Activated CD4-positive, alpha-beta T cell treated with anti-CD3 and anti-CD28 coated beads for 36 hours (primary cell): ENCODE data around the gene PI4KA. TPM values are rescaled to one million over a fixed set of nuclear protein-coding genes. Genes with fewer than 3 reads are reported as not detected.
A peak's percentile ranks its signal among the peaks of the same experiment; 100 is the strongest.
"Not testable (repeated sequence)": the region's sequence is repeated elsewhere in the genome, so short reads cannot be mapped to it uniquely, and the experiment has no call there.

Experiments used
- ATAC-seq: fragments of 200-7000 bp; cut with Tn5 transposase; one replicate; pipeline ENCODE4 v1.10.0; 2021; ENCODE audit warnings: mild to moderate bottlenecking, moderate library complexity
- CTCF ChIA-PET: fragments of 350-600 bp; sonication (Branson Sonifier 250); formaldehyde crosslinking; loops from one replicate; lab custom pipeline; 2021; ENCODE audit warnings: antibody characterized with exemption; lab: Charles Lee
- POLR2A ChIA-PET: fragments of 350-600 bp; sonication (Branson Sonifier 250); formaldehyde crosslinking; loops from one replicate; lab custom pipeline; 2021; ENCODE audit warnings: antibody characterized with exemption, inconsistent platforms; lab: Charles Lee
- DNase-seq: peaks from one replicate; pipeline ENCODE4 v3.0.0-alpha.2; 2020
- H3K27ac Mint-ChIP-seq: one replicate; pipeline ENCODE4 v1.8.0; 2021; ENCODE audit warnings: mixed read lengths
- H3K27me3 Mint-ChIP-seq: one replicate; pipeline ENCODE4 v1.8.0; 2021; ENCODE audit warnings: mixed read lengths
- H3K36me3 Mint-ChIP-seq: one replicate; pipeline ENCODE4 v1.8.0; 2021; ENCODE audit warnings: low read depth, mixed read lengths
- H3K4me1 Mint-ChIP-seq: one replicate; pipeline ENCODE4 v1.8.0; 2021; ENCODE audit warnings: mixed read lengths
- H3K4me3 Mint-ChIP-seq: one replicate; pipeline ENCODE4 v1.8.0; 2021; ENCODE audit warnings: mild to moderate bottlenecking, moderate library complexity, mixed read lengths
- H3K9me3 Mint-ChIP-seq: one replicate; pipeline ENCODE4 v1.8.0; 2021; ENCODE audit warnings: low read depth, mixed read lengths
- intact Hi-C, 2 experiments: fragments of 100-400 bp; cut with DNase I in 1 of 2; cut with micrococcal nuclease in 1 of 2; formaldehyde crosslinking; loops; one replicate each; pipeline versions ENCODE4 v1.14.2 to v1.15.1; 2022 to 2024; cut with DNase I, micrococcal nuclease
- total RNA-seq, 2 experiments: library from RNA; stranded (reverse); gene quantifications; one replicate each; pipeline ENCODE4 v1.2.3, GENCODE V29; 2021

Gene PI4KA
- total RNA-seq, 2 experiments from 2014 or later = 52.8 TPM

- POLR2A ChIA-PET, intact Hi-C loops, H3K36me3 Mint-ChIP-seq, CTCF ChIA-PET, H3K4me3 Mint-ChIP-seq, H3K27me3 Mint-ChIP-seq, H3K4me1 Mint-ChIP-seq, H3K9me3 Mint-ChIP-seq, ATAC-seq, DNase-seq, H3K27ac Mint-ChIP-seq: not testable (repeated sequence)
Measured at GRCh38 chr22:20709966-20710365, 148.6 kb downstream of the PI4KA start.

GRCh38 chr22:20707549-20708118, 151.0 kb downstream of the PI4KA start:
- H3K4me1 Mint-ChIP-seq, H3K27ac Mint-ChIP-seq, POLR2A ChIA-PET, DNase-seq, H3K36me3 Mint-ChIP-seq, intact Hi-C loops, H3K27me3 Mint-ChIP-seq, H3K4me3 Mint-ChIP-seq, CTCF ChIA-PET, H3K9me3 Mint-ChIP-seq, ATAC-seq: not testable (repeated sequence)

- Mint-ChIP-seq H3K4me3 (peak overlapping the region; percentile 51), H3K4me1 (peaks cover 11% of the 10 kb centered on the region)
- H3K27me3 Mint-ChIP-seq, POLR2A ChIA-PET, H3K27ac Mint-ChIP-seq, H3K9me3 Mint-ChIP-seq, H3K36me3 Mint-ChIP-seq, ATAC-seq: not testable (repeated sequence)
- DNase-seq = peak; percentile 37
- intact Hi-C loops = loop anchor here (1.0 to 5.0 kb wide), 9 partner anchors 79 to 587 kb away; partner anchors contain the start of genes CRKL (in 1 of the 2), DGCR6L (in 1 of the 2), KLHL22 (in 1 of the 2) and MED15 (in 1 of the 2)
- CTCF ChIA-PET = interaction anchor here (0.8 to 1.0 kb wide), 4 partner anchors 37 to 139 kb away, joined by 3 to 6 read pairs (median 3); no protein-coding TSS in a partner anchor
Measured at GRCh38 chr22:20703816-20704609, 154.6 kb downstream of the PI4KA start.

GRCh38 chr22:20703414-20703806, 155.2 kb downstream of the PI4KA start:
- Mint-ChIP-seq H3K4me3 (peak overlapping the region; percentile 90), H3K4me1 (peaks cover 11% of the 10 kb centered on the region)
- CTCF ChIA-PET = interaction anchor here (0.8 to 1.0 kb wide), 2 partner anchors 52 to 139 kb away, joined by 3 to 6 read pairs; no protein-coding TSS in a partner anchor
- intact Hi-C loops = loop anchor here (1.0 to 5.0 kb wide), 9 partner anchors 79 to 587 kb away; partner anchors contain the start of genes CRKL (in 1 of the 2), DGCR6L (in 1 of the 2), KLHL22 (in 1 of the 2) and MED15 (in 1 of the 2)
- not testable (repeated sequence) for H3K9me3 Mint-ChIP-seq, H3K27ac Mint-ChIP-seq, H3K36me3 Mint-ChIP-seq, DNase-seq, H3K27me3 Mint-ChIP-seq
- POLR2A ChIA-PET = interaction anchor here (0.6 kb wide), 1 partner anchor 394 kb away, joined by 7 read pairs; no protein-coding TSS in a partner anchor
- ATAC-seq = peak; percentile 16

GRCh38 chr22:20702546-20703413, 155.8 kb downstream of the PI4KA start:
- H3K27me3 Mint-ChIP-seq, H3K36me3 Mint-ChIP-seq, H3K9me3 Mint-ChIP-seq: not testable (repeated sequence)
- DNase-seq (peak; percentile 100), ATAC-seq (peak; percentile 85)
- POLR2A ChIA-PET = interaction anchor here (0.6 kb wide), 1 partner anchor 394 kb away, joined by 7 read pairs; no protein-coding TSS in a partner anchor
- CTCF ChIA-PET = interaction anchor here (0.8 to 1.0 kb wide), 2 partner anchors 52 to 138 kb away, joined by 3 to 6 read pairs; no protein-coding TSS in a partner anchor
- peak overlapping the region; percentile 98 for H3K27ac Mint-ChIP-seq
- H3K4me3 Mint-ChIP-seq = peak overlapping the region; percentile 90
- intact Hi-C loops = loop anchor here (1.0 to 5.0 kb wide), 10 partner anchors 78 to 586 kb away; partner anchors contain the start of genes CRKL (in 1 of the 2), DGCR6L (in 1 of the 2), KLHL22 (in 1 of the 2) and MED15 (in 1 of the 2)
- peaks cover 12% of the 10 kb centered on the region for H3K4me1 Mint-ChIP-seq

- POLR2A ChIA-PET, H3K9me3 Mint-ChIP-seq, H3K27me3 Mint-ChIP-seq, H3K36me3 Mint-ChIP-seq: not testable (repeated sequence)
- H3K4me3 Mint-ChIP-seq = peak overlapping the region; percentile 90
- intact Hi-C loops = loop anchor here (1.0 to 5.0 kb wide), 6 partner anchors 77 to 585 kb away; partner anchors contain the start of genes DGCR6L (in 1 of the 2), PI4KA (in 1 of the 2), RANBP1 (in 1 of the 2) and TRMT2A (in 1 of the 2)
- DNase-seq (peak; percentile 41), ATAC-seq (peak; percentile 9)
- peaks cover 17% of the 10 kb centered on the region for H3K4me1 Mint-ChIP-seq
- H3K27ac Mint-ChIP-seq = peak overlapping the region; percentile 60
- CTCF ChIA-PET = interaction anchor here (0.6 kb wide), 1 partner anchor 273 kb away, joined by 3 read pairs; no protein-coding TSS in a partner anchor
Measured at GRCh38 chr22:20702175-20702545, 156.5 kb downstream of the PI4KA start.

- intact Hi-C loops = loop anchor here (1.0 to 5.0 kb wide), 6 partner anchors 77 to 585 kb away; partner anchors contain the start of genes DGCR6L (in 1 of the 2), PI4KA (in 1 of the 2), RANBP1 (in 1 of the 2) and TRMT2A (in 1 of the 2)
- DNase-seq = peak; percentile 27
- Mint-ChIP-seq H3K27ac (peak overlapping the region; percentile 51), H3K4me3 (peak overlapping the region; percentile 90), H3K4me1 (peaks cover 19% of the 10 kb centered on the region)
- CTCF ChIA-PET = interaction anchor here (0.6 kb wide), 1 partner anchor 273 kb away, joined by 3 read pairs; no protein-coding TSS in a partner anchor
- H3K36me3 Mint-ChIP-seq, POLR2A ChIA-PET, H3K9me3 Mint-ChIP-seq, H3K27me3 Mint-ChIP-seq: not testable (repeated sequence)
- peak; percentile 0 for ATAC-seq
Measured at GRCh38 chr22:20701680-20702136, 156.9 kb downstream of the PI4KA start.

GRCh38 chr22:20700347-20700746, 158.3 kb downstream of the PI4KA start:
- POLR2A ChIA-PET, DNase-seq, H3K27me3 Mint-ChIP-seq, H3K9me3 Mint-ChIP-seq, H3K36me3 Mint-ChIP-seq, H3K27ac Mint-ChIP-seq, ATAC-seq, H3K4me3 Mint-ChIP-seq: not testable (repeated sequence)
- H3K4me1 Mint-ChIP-seq = peaks cover 19% of the 10 kb centered on the region
- intact Hi-C loops = loop anchor here (5.0 kb wide), 2 partner anchors 133 to 378 kb away; partner anchors contain the start of gene DGCR6L (in 1 of the 2)
- CTCF ChIA-PET = interaction anchor here (0.6 to 0.7 kb wide), 4 partner anchors 40 to 189 kb away, joined by 3 read pairs; no protein-coding TSS in a partner anchor

- POLR2A ChIA-PET, H3K27ac Mint-ChIP-seq, H3K36me3 Mint-ChIP-seq, ATAC-seq, H3K9me3 Mint-ChIP-seq, H3K4me3 Mint-ChIP-seq, H3K27me3 Mint-ChIP-seq, DNase-seq: not testable (repeated sequence)
- intact Hi-C loops = loop anchor here (5.0 kb wide), 2 partner anchors 133 to 378 kb away; partner anchors contain the start of gene DGCR6L (in 1 of the 2)
- peaks cover 19% of the 10 kb centered on the region for H3K4me1 Mint-ChIP-seq
- CTCF ChIA-PET = interaction anchor here (0.6 to 1.2 kb wide), 5 partner anchors 41 to 188 kb away, joined by 3 read pairs; no protein-coding TSS in a partner anchor
Measured at GRCh38 chr22:20699856-20700255, 158.8 kb downstream of the PI4KA start.

GRCh38 chr22:20697481-20698113, 161.0 kb downstream of the PI4KA start:
- intact Hi-C loops = loop anchor here (1.0 to 2.0 kb wide), 4 partner anchors 73 to 279 kb away; no protein-coding TSS in a partner anchor
- H3K4me3 Mint-ChIP-seq = not testable (repeated sequence)

More at GRCh38 chr22:20697481-20698113, 161.0 kb downstream of the PI4KA start:
- CTCF ChIA-PET, H3K27me3 Mint-ChIP-seq, H3K27ac Mint-ChIP-seq, H3K9me3 Mint-ChIP-seq, H3K36me3 Mint-ChIP-seq, POLR2A ChIA-PET: not testable (repeated sequence)
- DNase-seq (peak; percentile 88), ATAC-seq (peak; percentile 42)
- H3K4me1 Mint-ChIP-seq = peaks cover 16% of the 10 kb centered on the region
